Esophagus muscularis mucosa (tissue), 4 donors: ENCODE measurements around the gene CAST.

Experiments
- CTCF ChIP-seq, 3 experiments: fragments of 200-600 bp in 2 of 3; fragments of 450-650 bp in 1 of 3; sonication (generic) in 2 of 3; IDR thresholded peaks; one replicate each; pipeline ENCODE4 v1.5.1; 2017 to 2019; ENCODE audit warnings: antibody characterized with exemption in 3 of 3, mild to moderate bottlenecking in 2 of 3, moderate library complexity in 1 of 3
- EP300 ChIP-seq: sonication (generic); formaldehyde crosslinking; IDR thresholded peaks from one replicate; pipeline ENCODE4 v1.6.1; 2017; ENCODE audit warnings: antibody characterized with exemption
- POLR2A ChIP-seq: fragments of 450-650 bp; IDR thresholded peaks from one replicate; pipeline ENCODE4 v1.6.1; 2017; ENCODE audit warnings: antibody characterized with exemption, moderate library complexity, mild to moderate bottlenecking, low read depth
- POLR2AphosphoS5 ChIP-seq, 2 donors: sonication (generic); formaldehyde crosslinking; IDR thresholded peaks; one replicate each; pipeline ENCODE4 v1.6.1; 2017; ENCODE audit warnings: antibody characterized with exemption in 2 of 2

DNA sequence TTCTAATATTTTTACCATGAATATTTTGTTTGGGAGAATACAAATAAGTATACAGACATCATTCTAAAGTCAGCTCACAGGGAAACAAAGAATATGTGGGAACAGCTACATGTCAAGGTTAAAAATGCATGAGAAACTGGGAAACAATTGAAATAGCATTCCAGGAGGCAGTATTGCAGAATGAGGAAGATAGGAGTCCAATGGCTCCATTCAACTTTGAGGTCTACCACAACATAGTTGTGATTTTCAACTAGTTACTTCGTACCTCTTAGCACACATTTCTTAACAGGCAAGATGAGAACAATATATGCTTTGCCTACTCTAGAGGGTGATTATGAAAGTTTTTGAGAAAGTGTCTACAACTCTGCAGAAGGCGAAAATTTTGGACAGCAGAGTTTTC is 35.2 kb upstream of the CAST start:
- TF ChIP-seq CTCF (IDR thresholded peaks at IDR 0.05) (no peak), POLR2AphosphoS5 (IDR thresholded peaks at IDR 0.05) (no peak), EP300 (no peak), POLR2A (no peak)
